C4-2B (cell line): Measurements from ENCODE around the gene PRSS33.

ENCODE experiments used
- H3K27ac ChIP-seq: fragments of 450-650 bp; 2 replicates; pipeline ENCODE4 v1.5.1; 2017
- CTCF ChIP-seq: fragments of 450-650 bp; conservative IDR thresholded peaks from 2 replicates; pipeline ENCODE4 v1.5.1; 2017; ENCODE audit warnings: mild to moderate bottlenecking
- ZFX ChIP-seq: fragments of 450-650 bp; IDR thresholded peaks from 2 replicates; pipeline ENCODE4 v1.6.1; 2017

PRSS33 gene

DNA sequence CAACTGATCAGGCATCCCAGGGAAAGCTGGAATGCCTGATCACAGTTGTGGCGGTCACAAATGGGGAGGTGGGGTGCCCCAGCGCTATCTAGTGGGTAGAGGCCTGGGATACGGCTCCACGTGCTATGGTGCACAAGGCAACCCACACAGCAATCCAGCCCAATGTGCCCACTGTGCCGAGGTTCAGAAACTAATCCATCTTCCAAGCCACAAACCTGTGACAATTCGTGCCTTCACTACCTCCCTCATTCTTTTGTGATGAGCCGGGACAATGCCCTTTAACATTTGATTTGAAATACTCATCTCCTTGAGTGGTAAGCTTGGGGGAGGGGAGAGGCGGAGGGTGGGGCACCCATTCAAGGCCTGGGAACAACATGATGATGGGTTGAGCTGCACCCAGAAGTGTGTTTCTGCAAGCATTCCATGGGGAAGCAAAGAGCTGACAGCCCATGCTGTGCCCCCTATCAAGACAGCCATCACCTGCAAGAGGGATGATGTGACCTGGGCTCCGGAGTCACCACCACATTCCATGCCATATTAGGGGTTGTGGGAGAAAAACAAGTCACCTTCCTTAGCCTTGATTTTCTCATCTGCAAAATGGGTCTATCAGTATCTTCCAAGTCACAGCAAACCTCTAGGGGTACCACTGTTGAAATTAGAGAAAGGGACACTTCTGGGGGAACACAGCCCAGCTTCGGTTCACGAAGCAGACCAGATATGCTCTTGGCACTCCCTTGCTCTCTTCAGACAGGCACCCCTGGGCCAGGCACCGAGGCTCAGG lies 14.0 kb downstream of the PRSS33 start:
- no peak overlapping the region for H3K27ac ChIP-seq
- TF ChIP-seq ZFX (no peak), CTCF (no peak)

GRCh38 chr16:2771496-2772402 lies 15.6 kb downstream of the PRSS33 start:
- TF ChIP-seq CTCF (no peak), ZFX (no peak)
- no peak overlapping the region for H3K27ac ChIP-seq

DNA sequence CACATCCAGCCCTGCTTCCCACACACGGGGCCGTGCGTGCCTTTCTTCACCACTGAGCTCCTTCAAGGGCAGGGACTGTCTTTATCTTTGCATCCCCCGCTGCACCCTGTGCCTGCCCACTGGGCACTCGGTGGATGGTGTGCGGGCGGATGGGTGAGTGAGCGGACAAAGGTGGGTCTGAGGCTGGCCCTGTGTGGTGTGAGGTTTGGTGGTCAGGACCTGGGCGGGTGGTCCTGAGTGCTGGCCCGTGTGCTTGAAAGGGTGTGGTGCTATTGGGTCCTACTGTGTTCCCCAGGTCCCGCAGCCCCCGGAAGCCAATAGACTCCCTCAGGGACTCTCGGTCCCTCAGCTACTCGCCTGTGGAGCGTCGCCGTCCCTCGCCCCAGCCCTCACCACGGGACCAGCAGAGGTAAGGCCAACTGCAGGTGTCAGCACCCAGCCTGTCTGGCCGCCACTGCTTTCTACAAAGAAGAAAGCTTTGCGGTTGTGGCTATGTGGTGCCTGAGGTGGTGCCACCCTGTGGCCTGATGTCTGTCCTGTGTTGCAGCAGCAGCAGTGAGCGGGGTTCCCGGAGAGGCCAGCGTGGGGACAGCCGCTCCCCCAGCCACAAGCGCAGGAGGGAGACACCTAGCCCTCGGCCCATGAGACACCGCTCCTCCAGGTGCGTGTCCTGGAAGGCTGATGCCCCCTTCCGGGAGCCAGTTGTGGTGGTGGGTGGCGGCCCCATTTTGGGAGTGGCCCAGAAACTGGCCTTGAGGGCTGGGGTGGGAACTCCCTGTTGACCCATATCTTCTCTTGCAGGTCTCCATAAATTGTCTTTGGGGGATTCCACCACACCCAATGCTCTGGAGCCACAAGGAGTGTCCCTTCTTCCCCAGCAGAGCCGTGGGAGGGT lies 17.1 kb downstream of the PRSS33 start:
- H3K27ac ChIP-seq = no peak overlapping the region
- TF ChIP-seq ZFX (no peak), CTCF (no peak; the same call in 1 of the 2 replicates)

DNA sequence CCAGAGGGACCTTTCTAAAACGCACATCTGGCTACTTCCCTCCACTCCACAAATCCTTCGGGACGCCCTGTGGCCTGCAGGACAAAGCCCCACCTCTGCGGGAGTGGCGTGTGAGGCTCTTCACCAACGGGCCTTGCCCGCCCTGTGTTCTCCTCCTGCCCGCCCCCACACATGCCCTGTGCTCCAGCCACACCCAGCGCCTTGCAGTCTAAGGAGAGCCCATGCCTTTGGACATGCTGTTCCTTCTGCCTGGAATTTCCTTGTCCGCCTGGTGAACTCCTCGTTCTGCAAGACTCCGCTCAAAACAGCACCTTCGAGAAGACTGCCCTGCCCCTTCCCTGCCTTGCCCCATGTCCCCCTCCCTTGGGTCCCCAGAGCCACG lies 17.7 kb downstream of the PRSS33 start:
- no peak overlapping the region for H3K27ac ChIP-seq
- TF ChIP-seq ZFX (no peak), CTCF (no peak)

DNA sequence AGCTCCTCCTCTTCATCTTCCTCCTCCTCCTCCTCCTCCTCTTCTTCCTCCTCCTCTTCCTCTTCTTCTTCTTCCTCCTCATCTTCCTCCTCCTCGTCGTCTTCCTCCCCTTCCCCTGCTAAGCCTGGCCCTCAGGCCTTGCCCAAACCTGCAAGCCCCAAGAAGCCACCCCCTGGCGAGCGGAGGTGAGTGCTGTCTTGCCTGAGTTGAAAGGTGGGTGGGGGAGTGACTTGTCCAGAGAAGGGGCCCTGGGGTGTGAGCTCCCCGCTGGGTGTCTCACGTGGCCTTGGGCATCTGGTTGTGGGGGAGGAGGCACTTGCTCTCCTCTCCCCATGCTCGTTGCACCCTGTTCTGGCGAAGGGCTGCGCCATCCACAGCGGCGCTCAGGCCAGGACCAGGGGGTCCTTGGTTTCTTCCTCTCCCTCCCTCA lies 18.2 kb downstream of the PRSS33 start:
- no peak overlapping the region for H3K27ac ChIP-seq
- TF ChIP-seq CTCF (no peak), ZFX (no peak)

DNA sequence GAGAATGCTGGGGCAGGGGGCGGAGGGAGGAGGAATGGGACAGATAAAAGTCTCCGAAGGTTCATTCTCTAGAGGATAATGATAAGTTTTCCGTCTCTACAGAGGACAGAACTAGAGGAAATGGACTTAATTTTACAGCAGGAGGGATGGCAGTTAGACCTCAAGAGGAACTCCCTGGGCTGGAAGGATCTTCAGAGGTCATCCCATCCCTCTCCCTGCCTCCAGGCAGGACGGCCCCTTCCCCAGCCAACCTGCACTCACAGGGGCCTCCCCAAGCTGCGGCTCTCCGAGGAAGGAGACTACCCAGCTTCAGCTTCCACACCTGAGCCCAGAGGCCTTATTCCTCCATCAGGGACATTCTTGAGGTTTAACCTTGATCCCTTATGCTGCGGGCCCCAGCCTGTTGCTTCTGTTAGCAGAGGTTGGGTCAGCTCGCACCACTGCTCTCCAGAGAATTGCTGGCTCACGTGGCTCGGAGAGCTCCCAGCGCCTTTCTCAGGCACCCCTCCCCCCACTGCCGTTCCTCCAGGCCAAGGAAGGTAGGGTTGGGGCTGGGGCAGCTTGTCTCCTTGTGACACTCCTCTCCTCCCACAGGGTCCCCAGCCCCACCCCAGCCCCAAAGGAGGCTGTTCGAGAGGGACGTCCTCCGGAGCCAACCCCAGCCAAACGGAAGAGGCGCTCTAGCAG lies 18.8 kb downstream of the PRSS33 start:
- no peak overlapping the region for H3K27ac ChIP-seq

More for the DNA sequence above, 18.8 kb downstream of the PRSS33 start:
- no peak for TF ChIP-seq ZFX
- no peak for TF ChIP-seq CTCF
